Transverse colon (tissue), 4 donors: ENCODE data around the gene FBLN7. TPM values are rescaled to one million over a fixed set of nuclear protein-coding genes. Genes with fewer than 3 reads are reported as not detected.

Source experiments
- DNase-seq: peaks from one replicate; pipeline ENCODE4 v3.0.0-alpha.2; 2019
- H3K27ac ChIP-seq, 4 donors: fragments of 200-600 bp; sonication (generic); 2 replicates each; pipeline ENCODE4 v1.5.1; 2016 to 2018; ENCODE audit warnings: inconsistent platforms in 4 of 4
- H3K27me3 ChIP-seq: fragments of 200-600 bp; sonication (generic); 2 replicates; pipeline ENCODE4 v1.5.1; 2017; ENCODE audit warnings: inconsistent platforms
- H3K36me3 ChIP-seq, 4 donors: fragments of 200-600 bp; sonication (generic); 2 replicates each; pipeline ENCODE4 v1.5.1; 2017 to 2019; ENCODE audit warnings: inconsistent platforms in 4 of 4
- H3K4me1 ChIP-seq, 4 donors: fragments of 200-600 bp; sonication (generic); 2 replicates each; pipeline ENCODE4 v1.5.1; 2017 to 2020; ENCODE audit warnings: inconsistent platforms in 4 of 4
- H3K4me3 ChIP-seq, 4 donors: fragments of 200-600 bp; sonication (generic); 1 replicate in 1 of 4; 2 replicates in 3 of 4; pipeline versions ENCODE4 v1.5.1 to v1.6.1; 2017 to 2019; ENCODE audit warnings: inconsistent platforms in 4 of 4
- H3K9me3 ChIP-seq, 2 donors: fragments of 200-600 bp; sonication (generic); 2 replicates each; pipeline ENCODE4 v1.5.1; 2017 to 2019; ENCODE audit warnings: inconsistent platforms in 2 of 2
- EP300 ChIP-seq: sonication (generic); formaldehyde crosslinking; IDR thresholded peaks from one replicate; pipeline ENCODE4 v1.6.1; 2017; ENCODE audit warnings: antibody characterized with exemption, low read depth
- POLR2A ChIP-seq: fragments of 450-650 bp; IDR thresholded peaks from one replicate; pipeline ENCODE4 v1.6.1; 2016; ENCODE audit warnings: antibody characterized with exemption, mild to moderate bottlenecking, moderate library complexity
- POLR2AphosphoS5 ChIP-seq, 3 donors: sonication (generic); formaldehyde crosslinking; IDR thresholded peaks; one replicate each; pipeline ENCODE4 v1.6.1; 2016; ENCODE audit warnings: antibody characterized with exemption in 3 of 3
- WGBS, 2 donors: methylation state at CpG; one replicate each; pipeline ENCODE4 v1.1.5; 2018; ENCODE audit warnings: low coverage in 1 of 2; 5-methylcytosine and 5-hydroxymethylcytosine counted together
- in situ Hi-C, 4 donors: fragments of 200-750 bp; cut with MboI; loops; one replicate each; pipeline versions ENCODE4 v1.15.0 to v1.15.1; 2017; ENCODE audit warnings: low sequenced_read_pairs in 3 of 4, low pct_ligation_motif_present in 1 of 4, low pct_unique_long_range_greater_than_20kb in 1 of 4
- intact Hi-C: fragments of 100-400 bp; cut with DNase I; formaldehyde crosslinking; loops from one replicate; pipeline ENCODE4 v1.15.1; 2023; ENCODE audit warnings: low total_unique reads
- total RNA-seq, 4 donors: library from RNA; depleted of rRNA; stranded (reverse); fragments of >200 nt; gene quantifications; one replicate each; pipeline ENCODE4 v1.1.0, GENCODE V29; 2016
- TF ChIP-seq, protein P1 (sequence below), 5 experiments: fragments of 200-600 bp in 3 of 5; fragments of 450-650 bp in 2 of 5; sonication (generic) in 3 of 5; IDR thresholded peaks; 1 replicate in 2 of 5; 2 replicates in 3 of 5; pipeline ENCODE4 v1.5.1; 2016 to 2017; ENCODE audit warnings: antibody characterized with exemption in 5 of 5, inconsistent platforms in 3 of 5, mild to moderate bottlenecking in 2 of 5, moderate library complexity in 1 of 5

FBLN7 gene
- total RNA-seq, 4 donors from 2014 or later = 1.2 to 2.9 TPM; not detected in 2

DNA sequence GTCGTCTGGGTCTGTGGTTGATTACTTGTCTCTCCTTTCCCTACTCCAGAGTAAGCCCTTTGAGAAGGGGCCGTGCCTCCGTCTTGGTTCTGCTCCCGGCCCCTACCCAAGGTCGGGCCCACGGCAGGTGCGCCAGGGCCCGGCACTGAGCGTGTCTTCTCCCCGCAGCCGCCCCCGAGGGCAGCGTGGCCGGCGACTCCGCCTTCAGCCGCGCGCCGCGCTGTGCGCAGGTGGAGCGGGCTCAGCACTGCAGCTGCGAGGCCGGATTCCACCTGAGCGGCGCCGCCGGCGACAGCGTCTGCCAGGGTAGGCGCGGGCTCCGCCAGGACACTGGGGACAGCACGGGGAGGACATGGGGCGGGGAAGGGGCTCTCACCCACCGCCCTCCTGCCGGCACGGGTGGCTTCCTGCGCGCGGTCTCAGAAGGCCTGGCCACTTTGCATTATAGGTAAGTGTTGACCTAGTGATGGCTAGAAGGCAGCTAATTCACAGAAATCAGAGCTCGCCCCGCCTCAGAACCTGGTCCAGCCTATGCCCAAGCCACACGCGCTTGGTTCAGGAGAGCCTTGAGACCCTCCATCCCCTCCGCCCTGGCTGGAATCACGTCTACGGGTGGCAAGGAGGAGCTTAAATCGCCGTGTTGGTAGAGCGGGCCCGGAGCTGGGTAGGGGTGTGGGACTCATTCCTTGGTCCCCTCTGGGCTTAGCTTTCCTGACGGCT, 43.5 kb downstream of the FBLN7 start:
- Histone ChIP-seq H3K27ac (no peak overlapping the region), H3K4me1 (peaks cover 0 to 5% (median 1%) of the 10 kb centered on the region in 4 donors), H3K9me3 (no peaks in the 10 kb centered on the region), H3K27me3 (peaks cover 43% of the 10 kb centered on the region), H3K4me3 (peak overlapping the region in 1 of 4 donors; percentile 20), H3K36me3 (no peaks in the 10 kb centered on the region)
- TF ChIP-seq EP300 = no peak
- TF ChIP-seq, protein P1, sequence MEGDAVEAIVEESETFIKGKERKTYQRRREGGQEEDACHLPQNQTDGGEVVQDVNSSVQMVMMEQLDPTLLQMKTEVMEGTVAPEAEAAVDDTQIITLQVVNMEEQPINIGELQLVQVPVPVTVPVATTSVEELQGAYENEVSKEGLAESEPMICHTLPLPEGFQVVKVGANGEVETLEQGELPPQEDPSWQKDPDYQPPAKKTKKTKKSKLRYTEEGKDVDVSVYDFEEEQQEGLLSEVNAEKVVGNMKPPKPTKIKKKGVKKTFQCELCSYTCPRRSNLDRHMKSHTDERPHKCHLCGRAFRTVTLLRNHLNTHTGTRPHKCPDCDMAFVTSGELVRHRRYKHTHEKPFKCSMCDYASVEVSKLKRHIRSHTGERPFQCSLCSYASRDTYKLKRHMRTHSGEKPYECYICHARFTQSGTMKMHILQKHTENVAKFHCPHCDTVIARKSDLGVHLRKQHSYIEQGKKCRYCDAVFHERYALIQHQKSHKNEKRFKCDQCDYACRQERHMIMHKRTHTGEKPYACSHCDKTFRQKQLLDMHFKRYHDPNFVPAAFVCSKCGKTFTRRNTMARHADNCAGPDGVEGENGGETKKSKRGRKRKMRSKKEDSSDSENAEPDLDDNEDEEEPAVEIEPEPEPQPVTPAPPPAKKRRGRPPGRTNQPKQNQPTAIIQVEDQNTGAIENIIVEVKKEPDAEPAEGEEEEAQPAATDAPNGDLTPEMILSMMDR (IDR thresholded peaks at IDR 0.05) = no peak
- no peak for TF ChIP-seq POLR2AphosphoS5 (IDR thresholded peaks at IDR 0.05)
- no peak for TF ChIP-seq POLR2A
- in situ Hi-C loops = no loop called here
- intact Hi-C loops = no loop called here
- WGBS, 2 donors = 19% methylated on average over 49 of the region's 54 CpGs; no CpG with 5 or more reads in 1 of the 2 donors
- no peak for DNase-seq

DNA sequence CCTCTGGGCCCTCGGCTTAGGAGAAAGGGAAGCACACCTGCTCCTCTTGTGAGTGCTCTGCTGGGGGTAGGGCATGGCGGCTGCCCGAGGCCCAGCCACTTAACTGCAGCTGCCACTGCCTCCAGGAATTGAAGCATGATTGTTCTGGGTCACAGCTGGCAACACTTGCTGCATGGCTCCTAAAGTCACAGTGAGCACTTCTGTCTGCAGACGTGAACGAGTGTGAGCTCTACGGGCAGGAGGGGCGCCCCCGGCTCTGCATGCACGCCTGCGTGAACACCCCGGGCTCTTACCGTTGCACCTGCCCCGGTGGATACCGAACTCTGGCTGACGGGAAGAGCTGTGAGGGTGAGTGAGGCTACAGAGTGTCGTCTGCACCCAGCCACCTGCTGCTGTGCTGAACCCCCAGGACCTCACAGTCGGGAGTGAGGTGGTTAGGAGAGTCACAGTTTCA, 44.4 kb downstream of the FBLN7 start:
- DNase-seq = no peak
- Histone ChIP-seq H3K4me3 (no peak overlapping the region), H3K27ac (no peak overlapping the region), H3K27me3 (peaks cover 43% of the 10 kb centered on the region), H3K9me3 (no peaks in the 10 kb centered on the region), H3K4me1 (peaks cover 0 to 5% (median 1%) of the 10 kb centered on the region in 4 donors), H3K36me3 (no peaks in the 10 kb centered on the region)
- in situ Hi-C loops (no loop called here), intact Hi-C loops (no loop called here)
- WGBS, 2 donors = 71% methylated on average over 17 of the region's 17 CpGs; no CpG with 5 or more reads in 1 of the 2 donors
- TF ChIP-seq, protein P1 (IDR thresholded peaks at IDR 0.05) = no peak
- TF ChIP-seq POLR2A = no peak
- no peak for TF ChIP-seq EP300
- TF ChIP-seq POLR2AphosphoS5 (IDR thresholded peaks at IDR 0.05) = no peak

DNA sequence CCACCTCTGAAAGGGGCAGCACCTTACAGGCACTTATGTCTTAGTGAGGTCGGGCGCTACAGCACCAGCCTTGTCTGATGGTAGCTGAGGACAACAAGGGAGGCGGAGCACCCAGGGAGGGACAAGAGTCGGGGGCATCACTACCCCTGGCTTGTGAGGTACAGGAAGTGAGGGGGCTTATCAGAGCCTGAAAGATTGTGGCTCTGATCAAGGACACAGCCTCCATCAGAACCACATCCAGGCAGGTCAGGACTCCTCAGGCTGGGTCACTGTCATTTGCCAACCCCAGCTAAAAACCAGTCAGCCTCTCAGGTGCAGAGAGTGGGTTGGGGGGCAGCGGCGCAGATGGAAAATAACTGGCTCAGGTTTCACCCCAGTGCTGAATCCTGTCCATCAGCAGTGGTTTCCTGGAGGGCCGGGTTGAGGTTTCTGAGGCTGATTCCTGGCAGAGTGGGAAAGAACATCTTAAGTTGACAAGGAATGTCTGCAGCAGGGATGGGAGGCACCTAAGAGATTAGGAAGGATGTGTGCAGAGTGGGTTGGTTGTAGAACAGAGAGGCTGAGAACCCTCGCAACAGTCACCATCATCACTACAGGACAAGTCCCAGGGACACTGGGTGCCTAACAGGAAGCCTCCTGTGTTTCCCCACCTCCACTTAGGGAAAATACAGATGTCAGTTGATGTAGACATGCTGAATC, 45.3 kb downstream of the FBLN7 start:
- in situ Hi-C loops = no loop called here

DNA sequence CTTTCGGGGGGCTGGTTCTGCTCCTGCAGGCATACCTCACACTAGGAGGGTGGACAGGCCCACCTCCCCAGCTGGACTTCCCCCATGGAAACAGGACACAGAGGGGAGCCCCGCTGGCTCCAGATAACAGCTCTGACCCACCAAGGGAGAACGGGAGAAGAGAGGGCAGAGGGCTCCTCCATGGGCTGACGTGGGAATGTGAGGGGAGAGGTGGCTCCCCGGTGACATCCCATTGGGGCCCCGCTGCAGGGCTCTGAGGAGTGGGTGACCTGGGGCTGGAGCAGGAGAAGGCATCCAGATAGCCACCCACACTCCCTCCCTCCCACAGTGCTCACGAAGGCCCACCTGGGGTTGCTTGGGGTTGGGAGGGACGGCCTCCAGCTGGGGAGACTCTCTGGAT, 45.9 kb downstream of the FBLN7 start:
- WGBS, 2 donors = 92% methylated on average over 7 of the region's 8 CpGs; no CpG with 5 or more reads in 1 of the 2 donors
- in situ Hi-C loops = no loop called here

More for the DNA sequence above, 45.3 kb downstream of the FBLN7 start:
- H3K27me3 ChIP-seq = peaks cover 40% of the 10 kb centered on the region
- 92 to 100% methylated on average over 4 to 8 of the region's 8 CpGs for WGBS, 2 donors
- DNase-seq = no peak
- intact Hi-C loops = no loop called here
- no peaks in the 10 kb centered on the region for H3K36me3 ChIP-seq
- H3K4me1 ChIP-seq = peaks cover 0 to 5% (median 1%) of the 10 kb centered on the region in 4 donors
- H3K4me3 ChIP-seq = no peak overlapping the region
- H3K9me3 ChIP-seq = no peaks in the 10 kb centered on the region
- H3K27ac ChIP-seq = no peak overlapping the region
- TF ChIP-seq POLR2AphosphoS5 (IDR thresholded peaks at IDR 0.05) (no peak), POLR2A (no peak), EP300 (no peak)
- TF ChIP-seq, protein P1 (IDR thresholded peaks at IDR 0.05) = no peak

More for the DNA sequence above, 45.9 kb downstream of the FBLN7 start:
- H3K36me3 ChIP-seq = no peaks in the 10 kb centered on the region
- H3K4me3 ChIP-seq = no peak overlapping the region
- no peak for DNase-seq
- H3K4me1 ChIP-seq = peaks cover 0 to 5% (median 1%) of the 10 kb centered on the region in 4 donors
- H3K9me3 ChIP-seq = no peaks in the 10 kb centered on the region
- H3K27me3 ChIP-seq = peaks cover 36% of the 10 kb centered on the region
- no peak overlapping the region for H3K27ac ChIP-seq
- intact Hi-C loops = no loop called here
- TF ChIP-seq POLR2A (no peak), EP300 (no peak), POLR2AphosphoS5 (IDR thresholded peaks at IDR 0.05) (no peak)
- TF ChIP-seq, protein P1 (IDR thresholded peaks at IDR 0.05) = no peak
